HG03575 (cell line): ENCODE data around the gene ZNF860.
A peak's percentile ranks its signal among the peaks of the same experiment; 100 is the strongest.

Source experiments
- ATAC-seq: cut with Tn5 transposase; IDR thresholded peaks from one replicate; pipeline ENCODE4 v1.9.1; 2021; ENCODE audit not compliant: unreplicated experiment, insufficient number of reproducible peaks, low FRiP score; ENCODE audit errors: extremely low read depth

ZNF860 gene

DNA sequence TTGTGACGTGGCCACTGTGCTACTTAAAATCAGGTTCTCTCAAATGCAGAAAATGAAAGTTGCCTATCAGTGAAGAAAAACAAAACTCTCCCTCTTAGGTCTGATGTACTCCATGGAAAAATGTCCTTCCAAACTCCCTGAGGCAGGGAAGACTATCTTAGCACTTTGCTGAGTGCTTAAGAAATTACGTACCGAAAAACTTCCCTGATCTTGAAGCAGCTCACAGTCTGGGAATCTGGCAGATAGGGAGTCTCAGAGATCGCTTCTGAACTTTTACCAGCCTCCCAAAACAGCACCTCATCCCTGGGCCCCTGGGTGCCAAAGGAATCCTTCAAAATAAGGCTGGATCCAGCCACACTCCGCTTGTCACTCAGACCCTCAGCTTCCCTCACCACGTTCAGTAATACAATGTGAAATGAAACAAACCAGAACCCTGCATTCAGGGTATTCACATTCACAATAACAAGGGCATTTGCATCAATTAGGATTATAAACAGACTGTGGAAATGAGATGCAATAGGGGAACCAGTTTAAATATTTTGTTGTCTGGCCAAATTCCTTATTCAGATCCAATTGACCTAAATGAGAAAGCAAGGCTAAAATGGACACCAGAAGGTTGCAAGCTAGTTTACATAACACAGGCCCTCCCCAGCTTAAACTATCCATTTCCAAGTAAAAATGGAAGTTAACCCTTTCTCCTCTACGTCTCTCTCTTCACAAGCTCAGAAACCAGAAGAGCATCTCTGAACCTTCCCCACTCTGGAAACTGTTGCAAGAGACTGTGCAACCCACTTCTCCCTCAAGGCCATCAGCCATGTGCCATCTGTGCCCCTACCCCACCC is 21.4 kb upstream of the ZNF860 start:
- ATAC-seq = no peak

GRCh38 chr3:31960793-31961431 is 20.6 kb upstream of the ZNF860 start:
- no peak for ATAC-seq

DNA sequence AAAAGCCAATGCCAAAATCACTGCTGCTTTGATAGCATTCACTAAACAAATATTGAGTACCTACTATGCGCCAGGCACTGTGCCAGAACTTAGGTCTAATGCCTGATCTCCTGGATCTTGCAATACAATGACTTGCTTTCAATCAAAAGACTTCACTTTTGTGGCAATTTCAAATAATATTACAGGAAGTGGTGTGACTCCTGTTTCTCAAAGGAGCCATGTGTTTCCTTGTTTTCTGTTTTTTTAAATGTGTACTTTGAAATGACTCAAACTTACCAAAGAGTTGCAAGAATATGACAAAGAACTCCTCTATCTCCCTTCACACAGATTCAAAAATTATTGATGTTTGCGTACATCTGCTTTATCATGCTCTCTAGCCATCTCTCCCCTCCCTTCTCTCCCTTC is 18.7 kb upstream of the ZNF860 start:
- no peak for ATAC-seq

DNA sequence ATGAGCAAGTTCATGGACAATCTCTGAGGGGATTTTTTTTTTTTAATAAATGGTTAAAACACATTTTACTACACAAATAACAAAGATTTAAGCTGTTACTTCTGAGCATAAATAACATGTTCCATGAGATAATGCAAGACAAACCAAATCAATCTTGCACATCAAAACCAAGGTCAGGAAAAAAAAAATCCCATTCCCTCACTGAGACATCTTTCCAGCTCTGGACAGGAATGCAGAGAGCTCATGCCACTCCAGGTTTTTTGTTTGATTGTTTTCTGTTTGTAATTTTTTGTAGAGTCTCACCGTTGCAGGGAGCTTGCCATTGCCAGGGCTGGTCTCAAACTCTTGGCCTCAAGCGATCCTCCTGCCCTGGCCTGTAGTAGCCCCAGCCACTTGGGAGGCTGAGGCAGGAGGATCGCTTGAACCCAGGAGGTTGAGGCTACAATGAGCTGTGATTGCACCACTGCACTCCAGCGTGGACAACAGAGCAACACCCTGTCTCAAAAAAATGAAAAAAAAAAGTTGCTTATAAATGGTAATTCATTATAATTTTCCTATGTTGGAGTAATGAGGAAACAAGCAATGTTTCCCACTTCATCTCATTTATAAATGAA is 14.5 kb upstream of the ZNF860 start:
- no peak for ATAC-seq

DNA sequence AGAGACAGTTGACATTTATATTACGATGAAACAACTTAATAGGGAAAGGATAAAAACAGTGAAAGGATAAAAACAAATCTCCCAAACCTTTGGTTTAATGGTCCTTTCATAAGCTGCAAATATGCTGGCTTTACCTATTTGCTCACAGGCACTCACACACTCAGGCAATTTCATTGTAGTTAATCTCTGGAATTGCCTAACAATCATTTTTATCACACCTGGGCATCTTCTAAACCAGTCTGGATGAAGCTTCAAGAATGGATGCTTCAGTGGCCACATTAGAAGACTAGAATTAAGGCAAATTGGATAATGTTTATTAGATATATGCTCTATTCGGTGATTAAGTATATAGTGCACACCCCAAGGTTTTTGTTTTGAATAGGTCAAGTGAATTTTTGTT is 14.0 kb upstream of the ZNF860 start:
- ATAC-seq = no peak

DNA sequence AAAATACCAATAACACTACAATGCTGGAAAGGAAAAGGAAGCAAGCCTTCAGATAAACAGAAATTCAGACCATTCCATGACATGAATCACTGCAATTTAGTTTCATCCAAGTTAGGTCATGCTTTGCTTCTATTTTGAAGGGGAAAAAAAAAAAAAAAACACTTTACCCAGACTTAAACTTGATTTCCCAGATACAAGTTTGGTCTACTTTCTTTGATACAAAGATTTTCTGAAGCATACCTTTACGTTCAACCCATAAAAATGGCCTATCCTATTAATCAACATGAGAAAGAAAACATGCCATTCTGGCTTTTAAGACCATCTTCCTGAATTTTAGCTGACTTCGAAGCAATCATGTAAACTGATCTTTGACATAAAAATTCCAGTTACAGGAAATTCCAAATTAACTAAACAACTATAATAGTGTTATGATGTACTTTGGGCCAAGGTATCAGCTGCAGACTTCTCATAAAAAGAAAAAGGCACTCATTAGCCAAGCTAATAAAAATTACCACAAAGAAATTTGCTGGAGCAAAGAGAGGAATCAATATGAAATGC is 13.1 kb upstream of the ZNF860 start:
- no peak for ATAC-seq

GRCh38 chr3:31968927-31969418 is 12.6 kb upstream of the ZNF860 start:
- no peak for ATAC-seq

- ATAC-seq = no peak
These were observed 9.9 kb upstream of the ZNF860 start for GRCh38 chr3:31971607-31972006.

GRCh38 chr3:31973081-31973480 is 8.5 kb upstream of the ZNF860 start:
- no peak for ATAC-seq

DNA sequence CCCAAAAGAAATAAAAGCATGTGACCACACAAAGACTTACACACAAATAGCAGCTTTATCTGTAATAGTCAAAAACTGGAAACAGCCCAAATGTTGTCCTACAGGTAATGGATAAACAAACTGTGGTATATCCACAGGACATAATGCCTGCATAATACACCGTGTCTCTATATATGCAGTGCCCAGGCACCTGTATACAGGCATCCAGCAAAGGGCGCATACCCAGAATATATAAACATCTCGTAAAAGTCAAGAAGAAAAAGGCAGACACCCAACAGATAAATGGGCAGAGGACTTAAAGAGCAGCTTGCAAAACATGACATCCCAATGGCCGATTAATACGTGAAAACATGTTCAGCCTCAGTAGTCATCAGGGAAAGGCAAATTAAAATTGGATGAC is 7.7 kb upstream of the ZNF860 start:
- ATAC-seq = no peak

GRCh38 chr3:31974471-31974870 is 7.1 kb upstream of the ZNF860 start:
- no peak for ATAC-seq

DNA sequence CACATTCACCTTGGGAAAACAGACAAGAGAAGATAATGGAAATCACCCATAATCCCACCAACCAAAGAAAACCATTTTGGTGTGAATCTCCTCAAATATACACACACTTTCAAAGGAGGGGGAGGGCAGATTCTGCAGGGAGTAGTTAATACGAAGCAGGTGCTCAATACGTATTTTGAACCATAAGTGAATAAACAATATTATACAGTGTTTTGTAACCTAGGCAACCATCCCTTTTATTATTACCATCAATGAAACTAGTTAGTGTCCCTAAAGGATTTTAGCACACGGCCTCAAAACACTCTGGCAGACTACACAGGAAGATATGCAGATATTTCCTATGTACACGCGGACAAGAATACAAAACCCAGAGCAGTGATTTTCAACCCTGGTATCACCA is 6.6 kb upstream of the ZNF860 start:
- ATAC-seq = no peak

DNA sequence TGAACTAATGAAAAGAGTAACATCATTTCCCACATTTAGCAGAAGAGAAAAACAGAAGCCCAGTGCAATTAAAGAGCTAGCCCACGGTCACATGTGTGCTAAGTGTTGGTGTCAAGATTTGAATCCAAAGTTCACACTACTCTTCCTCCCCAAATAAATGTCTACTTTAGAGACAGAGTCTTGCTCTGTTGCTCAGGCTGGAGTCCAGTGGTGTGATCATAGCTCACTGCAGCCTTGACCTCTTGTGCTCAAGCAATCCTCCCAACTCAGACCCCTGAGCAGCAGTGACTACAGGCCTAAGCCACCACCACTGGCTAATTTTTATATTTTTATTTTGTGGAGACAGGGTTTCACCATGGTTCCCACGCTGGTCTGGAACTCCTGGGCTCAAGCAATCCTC is 5.2 kb upstream of the ZNF860 start:
- no peak for ATAC-seq

DNA sequence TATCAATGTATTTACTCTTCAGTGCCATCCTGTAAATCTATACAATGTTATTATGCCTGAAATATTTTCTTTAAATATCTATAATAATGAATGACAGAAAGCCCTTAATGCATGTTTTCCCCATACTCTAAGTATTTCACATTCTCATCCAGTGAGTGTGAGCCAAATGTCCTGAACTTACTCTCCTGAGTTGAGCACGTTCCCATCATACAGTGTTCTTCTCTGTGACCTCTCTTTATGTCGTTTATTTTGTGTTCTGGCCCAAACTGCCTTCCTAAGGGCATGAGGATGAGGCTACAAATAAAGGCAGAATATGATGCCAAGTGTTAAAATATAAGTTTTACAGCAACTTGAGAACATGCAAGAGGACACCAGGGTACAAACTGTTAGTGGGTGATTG is 3.8 kb upstream of the ZNF860 start:
- no peak for ATAC-seq

DNA sequence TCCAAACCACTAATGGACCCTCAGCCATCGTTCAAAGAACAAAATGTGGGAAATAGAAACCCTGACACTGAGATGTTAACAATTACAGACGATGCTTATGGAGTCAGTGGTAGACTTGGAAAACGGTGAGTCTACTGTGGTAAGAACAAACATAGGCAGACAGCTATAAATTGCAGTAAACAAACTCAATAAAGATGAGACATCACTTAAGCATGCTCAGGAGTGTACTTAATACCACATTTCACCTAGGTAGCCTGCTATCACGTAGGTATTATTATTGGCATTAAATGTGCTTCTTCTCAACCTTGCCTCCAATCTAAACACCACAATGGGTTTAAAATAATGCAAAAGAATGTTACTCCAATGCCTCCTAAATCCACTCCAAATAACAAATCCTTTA is 3.0 kb upstream of the ZNF860 start:
- ATAC-seq = no peak

DNA sequence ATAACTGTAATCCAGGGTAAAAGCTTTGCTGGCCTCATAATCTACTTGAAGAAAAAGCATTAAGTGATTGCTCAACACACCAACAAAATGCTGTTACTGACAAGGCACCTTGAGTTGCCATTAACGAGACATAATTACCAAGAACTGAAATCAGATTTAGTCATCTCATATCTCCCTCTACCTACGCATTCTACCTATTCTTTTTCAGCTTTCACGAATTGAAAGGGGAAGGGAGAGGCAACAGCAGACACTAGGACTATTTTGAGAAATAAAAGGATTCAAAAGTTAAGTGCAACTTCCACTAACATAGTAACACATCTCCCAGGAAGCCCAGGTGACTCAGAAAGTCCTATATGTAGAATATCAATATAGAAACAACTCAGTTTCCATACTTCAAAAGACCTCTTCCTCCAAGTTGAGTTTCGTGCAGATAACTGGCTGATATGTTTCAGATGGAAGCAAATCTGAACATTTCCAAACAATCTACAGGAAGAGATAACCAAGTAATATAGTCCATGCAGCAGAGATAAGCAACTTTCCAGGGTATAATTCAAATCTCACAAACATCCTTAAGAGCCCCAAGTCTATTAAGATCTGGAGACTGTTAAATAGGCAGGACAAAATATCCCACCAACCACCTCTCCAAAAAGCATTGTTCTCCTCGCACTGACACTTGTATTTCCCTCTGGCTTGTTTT is 2.4 kb upstream of the ZNF860 start:
- peak; percentile 38 for ATAC-seq

DNA sequence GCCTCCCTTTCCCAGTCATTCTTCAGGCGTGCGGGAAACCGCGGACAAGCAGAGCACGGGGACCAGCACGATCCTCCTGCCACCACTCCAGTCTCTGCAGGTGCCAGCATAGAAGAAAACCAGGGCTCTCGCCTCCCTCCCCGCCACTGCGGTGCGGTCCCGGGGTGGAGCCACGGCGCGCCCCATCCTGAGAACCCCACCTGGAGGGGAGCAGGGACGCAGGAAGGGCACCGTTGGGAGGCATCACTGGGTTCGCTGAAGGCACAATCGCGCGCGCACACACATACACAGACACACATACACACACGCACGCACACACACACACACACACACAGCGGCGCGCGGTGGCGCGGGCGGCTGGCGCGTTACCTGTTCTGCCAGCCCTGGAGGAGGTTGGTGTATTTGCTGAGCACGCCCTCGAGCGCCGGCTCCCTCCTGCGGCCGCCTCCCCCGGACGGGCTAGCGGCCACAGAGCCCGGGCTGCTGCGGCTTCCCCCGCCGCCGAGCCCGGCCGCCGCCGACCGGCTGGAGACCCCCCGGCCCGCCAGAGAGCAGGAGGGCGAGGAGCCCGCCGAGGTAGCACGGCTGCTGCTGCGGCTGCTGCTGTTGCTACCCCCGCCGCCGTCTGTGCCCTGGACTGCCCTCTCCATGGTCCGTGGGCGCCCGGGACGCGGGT is 882 bp upstream of the ZNF860 start:
- ATAC-seq = no peak

DNA sequence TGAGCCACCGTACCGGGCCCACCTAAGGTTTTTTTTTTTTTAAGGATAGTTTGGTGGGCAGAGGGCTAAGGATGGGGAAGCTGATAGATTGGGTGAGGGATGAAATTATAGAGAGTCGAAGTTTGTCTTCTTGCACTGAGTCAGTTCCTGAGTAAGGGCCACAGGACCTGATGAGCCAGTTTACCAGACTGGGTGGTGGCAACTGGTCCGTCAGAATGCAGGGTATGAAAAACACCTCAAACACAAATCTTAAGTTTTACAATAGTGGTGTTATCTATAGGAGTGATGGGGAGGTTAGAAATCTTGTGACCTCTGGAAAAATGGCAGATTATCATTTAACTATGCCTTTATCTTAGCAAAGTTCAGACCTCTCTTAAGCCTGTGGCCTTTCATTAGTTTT is 2.8 kb downstream of the ZNF860 start:
- ATAC-seq = no peak

GRCh38 chr3:31985831-31986230 is 4.3 kb downstream of the ZNF860 start:
- no peak for ATAC-seq
